Measurements from ENCODE around the gene PTPMT1. TPM values are rescaled to one million over a fixed set of nuclear protein-coding genes. Genes with fewer than 3 reads are reported as not detected.

The PTPMT1 gene
- polyA plus RNA-seq, 1 donor from 2014 or later = 2.7 TPM

DNA sequence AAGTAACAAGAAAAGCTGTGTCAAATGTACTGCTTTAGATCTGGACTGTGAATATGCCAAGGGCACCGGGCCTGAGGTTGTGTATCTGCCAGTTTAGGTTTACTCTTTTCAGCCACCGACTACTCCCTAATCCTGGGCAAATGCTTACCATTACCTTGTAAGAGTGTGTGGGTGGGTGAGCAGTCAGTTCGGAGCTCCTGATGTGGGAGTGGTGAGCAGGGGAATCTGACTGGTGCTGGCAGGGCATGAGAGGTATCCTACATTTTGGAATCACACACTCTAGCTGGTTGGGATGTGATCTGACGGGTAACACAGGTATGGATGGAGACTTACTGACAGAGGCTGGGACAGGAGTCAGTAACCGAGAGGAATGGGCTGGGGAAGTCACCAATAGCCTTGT lies 18.4 kb downstream of the PTPMT1 start:
- Histone ChIP-seq H3K9ac (ENCODE audit: low read length) (no peak overlapping the region), H3K79me2 (replicated peaks; ENCODE audit: insufficient read depth, low read length) (peaks cover 19% of the 10 kb centered on the region), H3K27me3 (ENCODE audit: insufficient read depth, low read depth, low read length) (no peaks in the 10 kb centered on the region), H2AFZ (ENCODE audit: low read depth, low read length) (no peak overlapping the region), H3K27ac (ENCODE audit: low read length) (no peak overlapping the region), H3K36me3 (ENCODE audit: insufficient read depth, low read length) (peaks cover 4% of the 10 kb centered on the region), H4K20me1 (ENCODE audit: insufficient read depth) (no peaks in the 10 kb centered on the region), H3K9me2 (ENCODE audit: insufficient read depth, low read length) (no peaks in the 10 kb centered on the region), H3K4me3 (ENCODE audit: low read length) (no peak overlapping the region), H3K9me3 (ENCODE audit: low read length) (no peaks in the 10 kb centered on the region), H3F3A (ENCODE audit: insufficient read depth, low read length, poor library complexity, severe bottlenecking) (no peaks in the 10 kb centered on the region), H3K4me2 (ENCODE audit: low read length) (no peak overlapping the region)
- no peak for TF ChIP-seq EP300 (conservative IDR thresholded peaks at IDR 0.05; ENCODE audit: poor library complexity, severe bottlenecking)

DNA sequence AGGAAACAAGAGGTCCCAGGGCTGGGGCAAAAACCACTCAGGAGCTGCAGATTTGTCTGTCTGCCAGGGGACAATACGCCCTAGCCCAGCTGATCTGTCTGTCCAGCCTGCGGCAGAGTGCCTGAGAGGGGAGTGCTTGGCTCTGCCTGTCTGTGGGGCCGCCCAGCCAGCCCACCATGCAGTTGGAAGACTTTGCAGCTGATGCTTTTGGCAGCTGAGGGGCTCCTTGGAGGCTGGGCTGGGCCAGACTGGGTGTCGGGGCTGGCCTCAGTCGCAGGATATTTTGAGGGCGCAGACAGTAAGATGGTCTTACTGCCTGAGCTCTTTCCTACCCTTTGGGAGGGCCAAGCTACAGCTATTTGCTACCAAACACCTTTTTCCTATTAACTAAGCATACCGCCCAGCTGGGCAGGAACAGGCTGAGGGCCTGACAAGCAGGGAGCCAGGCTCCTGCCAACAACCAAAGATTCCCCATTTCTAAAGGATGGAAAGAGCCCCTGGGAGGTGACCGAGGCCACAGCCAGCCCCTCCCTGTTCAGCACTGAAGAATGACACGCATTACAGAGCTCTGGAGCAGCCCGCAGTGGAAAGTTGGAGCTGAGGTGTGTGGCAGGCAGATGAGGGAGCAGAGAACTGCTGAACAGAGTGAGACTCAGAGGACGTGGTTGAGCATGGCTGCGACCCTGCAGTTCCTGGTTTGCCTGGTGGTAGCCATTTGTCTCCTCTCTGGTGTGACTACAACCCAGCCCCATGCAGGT lies 20.9 kb downstream of the PTPMT1 start, which contains the start of gene FAM180B:
Gene FAM180B, plus strand, starts transcription at position 581 of the 758 bp plus-strand sequence. Its CDS starts 91 bp downstream, at position 672.
- no peaks in the 10 kb centered on the region for H3K36me3 ChIP-seq (ENCODE audit: insufficient read depth, low read length)

DNA sequence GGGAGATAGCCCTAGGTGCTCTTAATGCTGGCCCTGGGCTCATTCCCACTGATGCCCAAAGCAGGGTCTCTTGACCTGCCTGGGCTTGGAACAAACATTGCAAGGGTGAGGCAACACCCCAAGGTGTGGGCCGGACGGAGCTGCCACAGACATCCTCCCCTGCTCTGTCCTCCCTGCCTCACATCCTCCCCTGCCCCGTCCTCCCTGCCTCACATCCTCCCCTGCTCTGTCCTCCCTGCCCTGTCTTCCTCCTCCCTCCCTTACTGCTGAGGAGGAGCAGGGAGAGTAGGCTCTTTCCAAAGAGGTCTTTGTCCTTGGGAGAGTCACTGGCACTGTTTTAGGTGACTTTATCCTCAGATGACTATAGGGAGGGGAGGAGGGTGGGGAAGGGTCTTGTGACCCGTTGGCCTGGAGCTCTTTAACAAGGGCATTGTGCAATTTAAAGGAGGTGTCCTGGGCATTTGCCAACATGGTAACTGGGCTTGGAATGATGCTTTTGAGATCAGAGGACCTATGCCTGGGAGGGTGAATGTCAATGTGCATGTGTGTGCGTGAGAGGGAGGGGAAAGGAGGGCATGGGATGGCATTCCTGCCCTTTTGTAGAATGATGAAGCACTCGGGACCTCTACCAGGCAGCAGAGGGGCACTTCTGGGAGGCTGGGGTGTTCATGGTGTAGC lies 21.8 kb downstream of the PTPMT1 start:
- TF ChIP-seq EZH2 (IDR thresholded peaks at IDR 0.05; ENCODE audit: borderline replicate concordance, insufficient read depth, low read length, poor library complexity, severe bottlenecking) (no peak), EP300 (conservative IDR thresholded peaks at IDR 0.05; ENCODE audit: poor library complexity, severe bottlenecking) (no peak), SMC3 (conservative IDR thresholded peaks at IDR 0.05; ENCODE audit: poor library complexity) (no peak), MXI1 (conservative IDR thresholded peaks at IDR 0.05; ENCODE audit: poor library complexity, severe bottlenecking) (no peak), TAF1 (IDR thresholded peaks at IDR 0.05; ENCODE audit: low read depth) (no peak), POLR2AphosphoS5 (IDR thresholded peaks at IDR 0.05) (no peak), RAD21 (conservative IDR thresholded peaks at IDR 0.05) (no peak)
- TF ChIP-seq, protein P1, sequence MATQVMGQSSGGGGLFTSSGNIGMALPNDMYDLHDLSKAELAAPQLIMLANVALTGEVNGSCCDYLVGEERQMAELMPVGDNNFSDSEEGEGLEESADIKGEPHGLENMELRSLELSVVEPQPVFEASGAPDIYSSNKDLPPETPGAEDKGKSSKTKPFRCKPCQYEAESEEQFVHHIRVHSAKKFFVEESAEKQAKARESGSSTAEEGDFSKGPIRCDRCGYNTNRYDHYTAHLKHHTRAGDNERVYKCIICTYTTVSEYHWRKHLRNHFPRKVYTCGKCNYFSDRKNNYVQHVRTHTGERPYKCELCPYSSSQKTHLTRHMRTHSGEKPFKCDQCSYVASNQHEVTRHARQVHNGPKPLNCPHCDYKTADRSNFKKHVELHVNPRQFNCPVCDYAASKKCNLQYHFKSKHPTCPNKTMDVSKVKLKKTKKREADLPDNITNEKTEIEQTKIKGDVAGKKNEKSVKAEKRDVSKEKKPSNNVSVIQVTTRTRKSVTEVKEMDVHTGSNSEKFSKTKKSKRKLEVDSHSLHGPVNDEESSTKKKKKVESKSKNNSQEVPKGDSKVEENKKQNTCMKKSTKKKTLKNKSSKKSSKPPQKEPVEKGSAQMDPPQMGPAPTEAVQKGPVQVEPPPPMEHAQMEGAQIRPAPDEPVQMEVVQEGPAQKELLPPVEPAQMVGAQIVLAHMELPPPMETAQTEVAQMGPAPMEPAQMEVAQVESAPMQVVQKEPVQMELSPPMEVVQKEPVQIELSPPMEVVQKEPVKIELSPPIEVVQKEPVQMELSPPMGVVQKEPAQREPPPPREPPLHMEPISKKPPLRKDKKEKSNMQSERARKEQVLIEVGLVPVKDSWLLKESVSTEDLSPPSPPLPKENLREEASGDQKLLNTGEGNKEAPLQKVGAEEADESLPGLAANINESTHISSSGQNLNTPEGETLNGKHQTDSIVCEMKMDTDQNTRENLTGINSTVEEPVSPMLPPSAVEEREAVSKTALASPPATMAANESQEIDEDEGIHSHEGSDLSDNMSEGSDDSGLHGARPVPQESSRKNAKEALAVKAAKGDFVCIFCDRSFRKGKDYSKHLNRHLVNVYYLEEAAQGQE (IDR thresholded peaks at IDR 0.05; ENCODE audit: borderline replicate concordance) = no peak
- TF ChIP-seq, protein P2, sequence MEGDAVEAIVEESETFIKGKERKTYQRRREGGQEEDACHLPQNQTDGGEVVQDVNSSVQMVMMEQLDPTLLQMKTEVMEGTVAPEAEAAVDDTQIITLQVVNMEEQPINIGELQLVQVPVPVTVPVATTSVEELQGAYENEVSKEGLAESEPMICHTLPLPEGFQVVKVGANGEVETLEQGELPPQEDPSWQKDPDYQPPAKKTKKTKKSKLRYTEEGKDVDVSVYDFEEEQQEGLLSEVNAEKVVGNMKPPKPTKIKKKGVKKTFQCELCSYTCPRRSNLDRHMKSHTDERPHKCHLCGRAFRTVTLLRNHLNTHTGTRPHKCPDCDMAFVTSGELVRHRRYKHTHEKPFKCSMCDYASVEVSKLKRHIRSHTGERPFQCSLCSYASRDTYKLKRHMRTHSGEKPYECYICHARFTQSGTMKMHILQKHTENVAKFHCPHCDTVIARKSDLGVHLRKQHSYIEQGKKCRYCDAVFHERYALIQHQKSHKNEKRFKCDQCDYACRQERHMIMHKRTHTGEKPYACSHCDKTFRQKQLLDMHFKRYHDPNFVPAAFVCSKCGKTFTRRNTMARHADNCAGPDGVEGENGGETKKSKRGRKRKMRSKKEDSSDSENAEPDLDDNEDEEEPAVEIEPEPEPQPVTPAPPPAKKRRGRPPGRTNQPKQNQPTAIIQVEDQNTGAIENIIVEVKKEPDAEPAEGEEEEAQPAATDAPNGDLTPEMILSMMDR (IDR thresholded peaks at IDR 0.05; ENCODE audit: poor library complexity, severe bottlenecking) = no peak
- Histone ChIP-seq H3K9me3 (ENCODE audit: low read length) (no peaks in the 10 kb centered on the region), H3F3A (ENCODE audit: insufficient read depth, low read length, poor library complexity, severe bottlenecking) (no peaks in the 10 kb centered on the region), H3K9me2 (ENCODE audit: insufficient read depth, low read length) (no peaks in the 10 kb centered on the region), H3K4me3 (ENCODE audit: low read length) (no peak overlapping the region), H4K20me1 (ENCODE audit: insufficient read depth) (no peaks in the 10 kb centered on the region), H3K79me2 (replicated peaks; ENCODE audit: insufficient read depth, low read length) (no peaks in the 10 kb centered on the region), H2AFZ (ENCODE audit: low read depth, low read length) (no peak overlapping the region), H3K27ac (ENCODE audit: low read length) (no peak overlapping the region), H3K27me3 (ENCODE audit: insufficient read depth, low read depth, low read length) (no peaks in the 10 kb centered on the region), H3K9ac (ENCODE audit: low read length) (no peak overlapping the region), H3K36me3 (ENCODE audit: insufficient read depth, low read length) (no peaks in the 10 kb centered on the region), H3K4me2 (ENCODE audit: low read length) (no peak overlapping the region)

More for the DNA sequence above, 20.9 kb downstream of the PTPMT1 start, which contains the start of gene FAM180B:
- Histone ChIP-seq H3K4me3 (ENCODE audit: low read length) (no peak within 1 kb of the TSS), H2AFZ (ENCODE audit: low read depth, low read length) (no peak within 1 kb of the TSS), H3K79me2 (replicated peaks; ENCODE audit: insufficient read depth, low read length) (no peaks in the 10 kb centered on the region), H3K9me3 (ENCODE audit: low read length) (no peaks in the 10 kb centered on the region), H3K27me3 (ENCODE audit: insufficient read depth, low read depth, low read length) (no peaks in the 10 kb centered on the region), H3K27ac (ENCODE audit: low read length) (no peak within 1 kb of the TSS), H3F3A (ENCODE audit: insufficient read depth, low read length, poor library complexity, severe bottlenecking) (no peaks in the 10 kb centered on the region), H4K20me1 (ENCODE audit: insufficient read depth) (no peaks in the 10 kb centered on the region), H3K9ac (ENCODE audit: low read length) (no peak within 1 kb of the TSS), H3K4me2 (ENCODE audit: low read length) (no peak within 1 kb of the TSS), H3K9me2 (ENCODE audit: insufficient read depth, low read length) (no peaks in the 10 kb centered on the region)
- TF ChIP-seq EZH2 (IDR thresholded peaks at IDR 0.05; ENCODE audit: borderline replicate concordance, insufficient read depth, low read length, poor library complexity, severe bottlenecking) (no peak), TAF1 (IDR thresholded peaks at IDR 0.05; ENCODE audit: low read depth) (no peak)
- TF ChIP-seq, protein P2 (IDR thresholded peaks at IDR 0.05; ENCODE audit: poor library complexity, severe bottlenecking) = no peak

All from neural cell (in vitro differentiated cells).